SW480 (cell line): Measurements from ENCODE around the gene PRKCD.

Experiments
- DNase-seq: peaks from one replicate; pipeline ENCODE4 v3.0.0-alpha.2; 2016; ENCODE audit warnings: low spot score

PRKCD gene

DNA sequence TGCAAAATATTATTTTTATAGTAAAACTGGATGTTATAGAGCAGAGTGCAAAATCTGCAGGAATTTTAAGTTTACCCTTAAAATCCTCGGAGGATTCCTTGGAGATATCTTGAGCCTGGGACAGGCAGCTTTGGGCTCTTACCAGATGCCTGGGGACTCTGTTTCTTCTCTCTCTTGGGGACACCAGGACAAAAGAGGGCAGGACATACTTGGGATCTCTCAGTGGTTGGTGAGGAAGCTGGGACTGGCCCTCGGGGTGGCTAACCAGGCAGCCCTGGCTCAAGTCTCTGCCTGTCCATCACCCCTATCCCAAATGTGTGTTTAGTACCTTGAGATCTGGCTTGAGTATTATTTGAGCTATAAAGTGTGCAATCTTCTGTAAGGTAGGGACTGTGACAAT, 56.2 kb downstream of the PRKCD start:
- no peak for DNase-seq

DNA sequence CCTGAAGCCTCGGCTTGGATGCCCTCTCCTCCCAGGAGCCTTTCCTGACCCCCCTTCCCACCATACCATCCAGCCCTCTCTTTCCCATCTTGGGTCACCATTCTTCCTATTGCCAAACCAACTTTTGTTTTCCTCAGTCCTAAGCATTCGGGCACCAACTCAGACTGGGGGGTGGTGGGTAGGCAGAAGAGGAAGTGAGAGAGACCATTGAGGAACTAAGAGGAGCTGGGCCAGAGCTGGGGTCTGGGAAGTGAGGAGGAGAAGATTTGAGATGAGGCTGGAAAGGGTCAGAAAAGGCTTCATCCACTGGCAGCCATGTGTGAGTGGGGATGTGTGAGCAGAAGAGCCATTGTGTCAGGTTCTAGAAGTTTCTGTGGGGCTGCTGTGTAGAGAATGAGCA, 57.1 kb downstream of the PRKCD start:
- DNase-seq = no peak

DNA sequence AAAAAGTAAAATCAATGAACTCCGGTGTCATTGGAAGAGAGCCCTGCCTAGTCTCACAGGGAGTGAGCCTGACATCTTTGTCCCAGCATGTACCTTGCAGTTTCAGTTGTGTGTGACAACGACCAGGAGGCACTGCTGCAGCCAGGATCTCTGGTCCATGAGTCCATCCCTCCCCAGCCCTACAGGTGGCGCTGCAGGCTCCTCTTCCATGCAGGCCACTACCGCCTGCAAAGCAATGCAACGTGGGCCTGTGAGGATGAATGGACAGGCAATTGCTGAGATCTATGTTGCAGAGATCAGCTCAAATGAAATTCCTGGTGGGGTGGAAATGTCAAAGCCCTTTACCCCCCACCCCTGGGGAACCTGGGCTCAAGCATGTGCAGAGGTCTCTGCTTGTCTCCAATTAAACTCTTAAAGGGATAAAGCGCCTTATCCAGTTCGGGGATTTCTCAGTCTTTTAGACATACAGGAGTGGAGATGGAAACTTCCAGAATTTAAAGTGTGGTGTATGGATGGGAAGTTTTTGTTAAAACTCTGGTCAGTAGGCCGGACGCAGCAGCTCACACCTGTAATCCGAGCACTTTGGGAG, 59.0 kb downstream of the PRKCD start:
- DNase-seq = peak; percentile 71

DNA sequence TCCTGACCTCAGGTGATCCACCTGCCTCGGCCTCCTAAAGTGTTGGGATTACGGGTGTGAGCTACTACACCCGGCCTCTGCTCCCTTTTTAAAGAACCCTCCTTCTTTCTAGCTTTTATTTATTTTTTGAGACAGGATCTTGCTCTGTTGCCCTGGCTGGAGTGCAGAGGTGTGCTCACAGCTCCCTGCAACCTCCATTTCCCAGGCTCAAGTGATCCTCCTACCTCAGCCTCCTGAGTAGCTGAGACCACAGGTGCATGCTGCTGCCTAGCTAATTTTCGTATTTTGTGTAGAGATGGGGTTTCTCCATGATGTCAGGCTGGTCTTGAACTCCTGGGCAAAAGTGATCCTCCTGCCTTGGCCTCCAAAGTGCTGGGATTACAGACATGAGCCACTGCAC, 60.3 kb downstream of the PRKCD start:
- DNase-seq = no peak

DNA sequence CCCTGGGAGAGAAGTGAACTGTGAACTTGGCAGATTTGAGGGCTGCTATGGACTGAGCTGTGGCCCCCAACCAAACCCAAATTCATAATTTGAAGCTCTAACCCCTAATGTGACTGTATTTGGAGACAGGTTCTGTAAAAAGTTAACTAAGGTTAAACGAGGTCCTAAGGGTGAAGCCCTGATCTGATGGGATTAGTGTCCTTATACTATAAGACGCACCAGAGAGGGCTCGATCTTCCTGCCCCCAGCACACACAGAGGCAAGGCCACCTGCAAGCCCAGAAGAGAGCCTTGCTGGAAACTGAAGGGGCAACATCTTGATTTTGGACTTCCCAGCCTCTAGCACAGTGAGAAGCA, 60.8 kb downstream of the PRKCD start:
- no peak for DNase-seq

DNA sequence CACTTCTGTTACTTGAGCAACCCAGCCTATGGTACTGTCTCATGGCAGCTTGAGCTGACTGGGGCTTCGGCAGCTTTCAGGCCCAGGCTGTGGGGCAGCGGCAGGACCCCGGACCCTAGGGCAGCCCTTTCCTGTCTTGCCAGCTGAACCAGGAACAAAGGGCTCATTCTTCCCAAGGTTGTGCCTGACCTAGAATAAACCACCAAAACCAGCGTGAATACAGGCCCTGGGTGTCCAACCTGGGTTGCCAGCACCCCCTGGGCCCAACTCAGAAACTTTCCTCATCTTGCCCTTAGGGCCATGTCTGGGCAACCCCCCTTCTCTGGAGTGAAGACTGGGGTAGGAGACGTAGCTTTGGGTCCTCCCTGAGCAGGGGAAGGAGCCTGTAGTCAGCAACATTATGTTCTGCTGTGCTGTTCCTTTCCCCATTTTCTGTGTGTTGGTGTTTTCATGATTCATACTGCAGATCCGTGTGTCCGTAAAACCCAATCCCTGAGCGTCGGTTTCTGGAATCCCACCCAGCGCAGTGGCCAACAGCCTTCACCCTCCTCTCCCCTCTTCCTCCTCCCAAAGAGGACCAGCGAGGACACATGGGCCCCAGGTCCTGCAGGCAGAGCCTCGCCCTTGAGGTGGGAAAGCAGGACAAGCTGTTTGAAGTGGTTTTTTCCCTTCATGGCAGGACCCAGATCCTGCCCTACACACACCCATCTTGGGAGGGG, 61.3 kb downstream of the PRKCD start:
- peak; percentile 68 for DNase-seq

DNA sequence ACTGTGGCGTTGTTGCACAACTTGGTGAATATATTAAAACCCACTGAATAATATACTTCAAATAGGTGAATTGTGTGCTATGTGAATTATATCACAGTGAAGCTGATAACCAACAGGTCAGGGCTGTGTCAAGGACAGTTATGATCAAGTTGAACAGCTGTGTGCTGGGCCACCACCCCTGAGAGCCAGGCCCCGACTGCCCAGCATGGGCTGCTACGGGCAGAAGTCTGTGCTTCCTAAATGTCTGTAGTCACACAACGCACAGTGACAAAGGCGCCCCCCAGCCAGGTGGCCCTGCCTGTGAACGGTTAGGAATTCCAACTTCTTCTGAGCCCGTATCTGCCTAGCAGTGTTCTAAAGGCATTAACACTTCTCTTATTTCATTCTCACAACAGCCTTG, 62.0 kb downstream of the PRKCD start:
- no peak for DNase-seq

DNA sequence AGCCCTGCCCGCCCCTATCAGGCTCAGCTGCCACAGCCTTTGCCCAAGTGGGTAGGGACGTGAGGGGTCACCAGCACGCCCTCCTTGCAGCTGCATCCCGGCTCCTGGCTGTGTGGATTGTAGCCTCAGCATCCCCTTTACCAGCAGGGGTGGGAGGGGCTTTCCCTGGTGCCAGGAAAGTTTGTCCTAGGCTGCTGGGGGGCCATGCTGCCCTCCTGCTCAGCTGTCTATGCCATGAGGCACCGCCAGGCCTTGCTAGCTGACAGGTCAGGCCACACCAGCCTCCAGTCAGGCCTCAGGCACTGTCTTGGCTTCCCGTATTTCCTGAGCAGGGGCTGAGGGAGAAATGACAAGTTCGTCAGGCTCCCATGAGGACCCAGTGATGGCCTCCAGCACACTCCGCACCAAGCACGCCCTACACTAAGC, 62.5 kb downstream of the PRKCD start:
- no peak for DNase-seq

DNA sequence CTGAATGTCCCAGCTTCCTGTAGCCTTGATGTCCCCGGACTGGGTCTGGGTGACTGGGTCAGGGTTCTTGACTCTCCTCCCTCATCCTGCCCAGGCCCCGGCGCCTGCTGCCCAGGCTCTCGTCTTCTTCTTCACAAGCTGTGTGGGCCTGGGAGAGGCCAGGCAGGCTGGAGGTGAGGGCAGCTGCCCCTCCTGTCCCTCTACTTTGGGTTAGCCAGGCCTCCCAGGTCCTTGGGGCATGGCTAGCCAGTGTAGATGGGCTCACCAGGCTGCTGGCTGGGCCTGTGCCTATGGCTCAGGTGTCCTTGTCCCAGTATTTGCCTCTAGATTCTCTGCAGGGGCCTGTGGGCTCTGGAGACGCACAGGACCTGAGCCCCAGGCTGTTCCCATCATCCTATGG, 63.0 kb downstream of the PRKCD start:
- DNase-seq = no peak

DNA sequence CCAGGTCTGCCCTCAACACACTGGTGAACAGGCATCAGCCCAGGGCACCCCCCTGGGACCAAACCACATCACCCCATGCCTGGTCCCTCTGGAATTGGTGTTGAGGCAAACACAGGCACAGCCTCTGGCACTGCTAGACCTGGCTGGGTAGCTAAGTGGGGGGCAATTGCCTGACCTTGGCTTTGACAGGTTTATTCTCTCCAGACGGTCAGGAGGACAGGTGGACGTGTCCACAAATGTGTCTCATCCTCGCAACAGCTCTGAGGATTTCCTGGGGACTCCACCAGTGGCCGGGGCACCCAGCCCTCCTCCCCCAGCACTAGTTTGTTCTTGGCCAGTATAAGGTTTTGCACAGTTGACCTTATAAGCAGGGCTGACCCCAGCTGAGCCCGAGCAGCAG, 63.5 kb downstream of the PRKCD start:
- DNase-seq = no peak

DNA sequence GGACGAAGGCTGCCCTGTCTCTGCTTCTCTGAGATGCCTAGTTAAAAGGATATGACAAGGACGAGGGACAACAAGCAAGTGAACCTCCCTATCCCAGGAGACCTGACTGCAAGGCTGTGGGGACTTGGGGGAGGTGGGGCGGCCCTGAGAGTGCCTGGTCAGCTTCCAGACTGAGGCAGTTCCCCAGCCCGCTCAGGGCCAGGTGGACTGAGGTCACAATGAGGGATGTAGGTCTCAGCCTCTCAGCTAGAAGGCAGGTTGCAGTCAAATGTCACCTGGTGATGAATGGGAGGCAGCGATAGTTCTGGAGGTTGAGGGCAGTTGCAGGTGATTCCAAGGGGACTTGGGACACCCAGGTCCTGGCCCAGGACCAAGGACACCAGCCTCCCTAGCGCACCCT, 64.2 kb downstream of the PRKCD start:
- DNase-seq = no peak

DNA sequence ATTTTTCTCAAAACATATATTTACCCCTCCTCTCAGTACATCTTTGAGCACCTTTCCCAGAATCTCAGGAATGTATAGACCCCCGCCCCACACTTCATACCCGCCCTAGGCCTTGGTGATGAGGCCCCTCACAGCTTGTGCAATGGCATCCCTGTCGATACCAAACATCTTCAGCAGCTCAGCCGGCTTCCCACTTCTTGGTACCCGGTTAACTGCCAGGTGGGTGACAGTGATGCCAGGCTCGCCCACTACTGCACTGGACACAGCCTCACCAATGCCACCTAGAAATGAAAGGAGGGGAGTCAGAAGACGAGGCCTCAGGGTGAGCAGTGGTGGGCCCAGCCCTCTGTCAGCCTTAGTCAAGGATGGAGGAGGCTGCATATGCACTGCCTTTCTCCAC, 64.6 kb downstream of the PRKCD start:
- DNase-seq = no peak

DNA sequence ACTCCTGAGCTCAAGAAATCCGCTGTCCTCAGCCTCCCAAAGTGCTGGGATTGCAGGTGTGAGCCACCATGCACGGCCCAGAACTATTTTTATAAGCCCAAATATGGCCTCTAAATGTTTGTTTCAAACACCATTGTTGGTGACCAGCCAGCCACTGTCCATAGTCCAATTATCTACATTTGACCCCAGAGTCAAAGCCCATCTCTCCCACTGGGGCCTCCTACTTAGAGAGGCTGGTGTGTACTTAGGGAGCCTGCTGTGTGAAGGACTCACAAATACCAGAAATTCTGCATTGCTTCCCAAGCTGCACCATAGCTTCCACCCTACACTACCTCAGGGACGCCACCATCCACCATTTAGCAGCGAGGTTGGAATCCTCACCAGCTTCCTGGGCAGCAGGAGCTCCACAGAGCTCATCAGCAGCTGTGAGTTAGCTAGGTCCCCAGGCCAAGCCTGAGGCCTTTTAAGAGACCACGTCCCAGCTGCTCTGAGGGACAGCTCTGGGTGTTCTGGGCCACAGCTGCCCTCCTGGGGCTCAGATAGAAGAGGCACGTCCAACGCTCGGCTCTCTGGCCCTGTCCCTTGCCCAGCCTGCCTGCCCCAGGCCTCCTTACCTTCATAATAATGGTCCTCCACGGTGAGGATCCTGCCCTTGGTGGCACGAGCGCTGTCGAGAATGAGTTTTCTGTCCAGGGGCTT, 65.3 kb downstream of the PRKCD start:
- DNase-seq = no peak

DNA sequence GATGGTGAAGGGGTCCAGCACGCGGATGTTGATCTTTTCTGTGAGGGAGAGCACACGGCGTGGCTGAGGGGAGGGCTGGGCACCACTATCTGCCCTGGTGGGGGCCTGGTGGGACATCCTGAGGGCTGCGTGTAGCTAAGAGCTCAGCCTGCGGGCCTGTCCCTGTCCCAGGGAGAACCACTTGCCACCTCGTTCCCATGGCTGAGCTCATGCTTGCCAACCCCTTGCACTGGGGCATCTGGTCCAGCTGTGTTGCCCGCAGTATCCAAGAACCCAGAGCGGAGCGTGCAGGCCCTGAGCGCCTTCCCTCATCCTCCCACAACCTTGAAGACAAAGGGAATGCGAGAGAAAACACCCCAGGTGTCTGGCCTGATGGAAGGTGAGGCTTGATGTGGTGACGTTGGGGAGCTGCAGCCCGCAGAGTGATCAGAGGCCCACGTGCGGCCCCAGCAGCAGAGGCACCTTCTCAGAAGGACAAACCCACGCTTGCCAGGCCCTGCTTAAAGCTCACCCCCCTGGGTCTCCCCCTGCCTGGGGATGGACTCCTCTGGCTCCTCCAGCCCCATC, 65.9 kb downstream of the PRKCD start:
- DNase-seq = no peak

DNA sequence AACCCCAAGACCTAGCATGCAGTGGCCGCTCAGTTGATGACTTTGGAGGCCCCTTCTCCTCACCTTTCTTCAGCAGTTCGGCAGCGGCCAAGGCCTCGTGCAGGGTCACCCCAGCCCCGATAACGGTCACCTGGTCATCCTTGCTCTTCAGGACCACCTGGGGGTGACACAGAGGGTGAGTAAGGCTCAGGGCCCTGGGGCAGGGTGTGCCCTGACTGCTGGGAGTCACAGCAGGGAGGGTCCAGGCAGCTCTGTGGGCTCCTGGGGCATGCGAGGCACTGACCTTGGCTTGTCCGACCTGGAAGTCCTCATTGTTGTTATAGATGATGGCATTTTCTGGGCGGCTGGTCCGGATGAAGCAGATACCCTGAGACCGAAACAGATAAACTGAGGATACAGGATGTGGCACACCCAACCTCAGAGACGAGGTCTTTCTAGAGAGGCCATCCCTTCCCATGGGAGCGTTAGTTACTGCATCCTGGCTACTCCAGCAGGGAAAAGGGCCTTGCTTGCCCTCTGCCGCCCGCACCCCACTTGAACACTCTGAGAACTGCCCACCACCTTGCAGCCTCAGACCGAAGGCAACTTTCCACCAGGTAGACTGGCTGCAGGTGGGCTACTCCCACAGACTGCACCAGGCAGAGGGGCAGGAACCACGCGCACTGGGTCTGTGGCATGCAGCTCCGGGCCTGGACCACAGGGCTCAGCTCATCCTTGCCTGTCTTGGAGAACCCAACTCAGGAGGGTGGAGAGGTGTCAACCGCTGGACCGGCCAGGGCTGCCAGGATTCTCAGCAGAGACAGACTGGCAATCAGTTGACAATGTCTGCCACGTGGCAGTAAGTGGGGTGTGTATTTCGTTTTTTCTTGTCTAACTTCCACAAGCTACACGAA, 67.2 kb downstream of the PRKCD start:
- no peak for DNase-seq

DNA sequence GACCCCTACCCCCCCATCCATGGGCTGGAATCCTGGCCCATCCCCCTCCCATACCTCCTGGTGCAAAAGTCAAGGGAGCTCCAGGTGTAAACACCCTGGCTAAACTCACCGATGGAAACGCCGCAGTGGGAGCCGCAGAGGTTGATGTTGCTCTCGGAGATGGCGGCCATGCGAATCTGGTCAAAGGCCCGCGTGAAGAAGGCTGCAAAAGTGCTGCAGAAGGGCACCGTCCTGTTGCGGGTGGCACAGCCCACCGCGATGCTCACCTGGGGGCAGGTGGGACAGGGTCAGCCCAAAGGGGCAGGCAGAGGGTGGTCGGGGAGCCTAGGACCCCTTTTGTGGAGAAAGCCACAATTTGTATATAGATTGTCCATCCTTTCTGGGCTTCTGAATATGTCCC, 68.2 kb downstream of the PRKCD start:
- DNase-seq = no peak

DNA sequence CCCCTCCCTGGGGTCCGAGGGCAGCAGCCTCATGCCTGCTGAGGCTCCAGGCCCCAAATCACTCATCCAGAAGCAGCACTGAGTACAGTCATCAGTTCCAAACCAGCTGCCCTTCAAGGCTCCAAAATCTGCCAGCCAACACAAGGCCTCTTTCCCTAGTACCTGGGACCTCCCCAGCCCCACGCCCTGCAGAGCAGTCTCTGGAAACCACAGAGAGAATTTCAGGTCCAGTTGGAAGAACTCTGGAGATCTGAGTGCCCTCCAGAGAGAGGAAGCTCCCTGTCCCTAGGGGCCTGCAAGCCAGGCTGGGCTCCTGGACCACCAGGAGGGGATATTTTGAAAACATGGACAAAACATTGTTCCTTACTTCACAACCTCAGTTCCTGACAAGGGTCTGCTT, 68.6 kb downstream of the PRKCD start:
- DNase-seq = no peak

DNA sequence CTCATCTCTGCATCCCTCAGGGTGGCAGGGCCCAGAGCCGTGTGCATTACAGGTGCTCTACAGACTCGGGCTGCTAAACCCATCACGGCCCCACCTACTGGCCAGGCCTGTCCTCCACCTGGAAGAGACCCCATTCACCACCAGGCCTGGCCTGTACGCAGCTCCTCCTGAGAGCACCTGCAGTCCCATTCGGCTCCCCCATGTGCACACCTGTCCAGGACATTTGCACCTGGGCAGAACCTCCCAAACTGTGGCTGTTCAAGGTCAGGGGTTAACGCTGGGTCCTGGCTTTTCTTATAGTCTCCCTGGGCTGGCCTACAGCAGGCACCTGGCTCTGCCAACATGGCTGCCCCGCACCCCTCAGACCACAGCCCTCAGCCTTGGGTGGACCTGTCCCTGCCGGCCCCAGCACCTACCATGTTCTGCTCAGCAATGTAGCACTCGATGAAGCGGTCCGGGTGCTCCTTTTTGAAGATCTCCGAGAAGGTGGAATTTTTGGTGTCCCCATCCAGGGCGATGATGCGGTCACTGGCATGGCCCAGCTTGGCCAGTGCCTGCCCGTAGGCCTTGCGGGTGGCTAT, 69.1 kb downstream of the PRKCD start:
- no peak for DNase-seq

DNA sequence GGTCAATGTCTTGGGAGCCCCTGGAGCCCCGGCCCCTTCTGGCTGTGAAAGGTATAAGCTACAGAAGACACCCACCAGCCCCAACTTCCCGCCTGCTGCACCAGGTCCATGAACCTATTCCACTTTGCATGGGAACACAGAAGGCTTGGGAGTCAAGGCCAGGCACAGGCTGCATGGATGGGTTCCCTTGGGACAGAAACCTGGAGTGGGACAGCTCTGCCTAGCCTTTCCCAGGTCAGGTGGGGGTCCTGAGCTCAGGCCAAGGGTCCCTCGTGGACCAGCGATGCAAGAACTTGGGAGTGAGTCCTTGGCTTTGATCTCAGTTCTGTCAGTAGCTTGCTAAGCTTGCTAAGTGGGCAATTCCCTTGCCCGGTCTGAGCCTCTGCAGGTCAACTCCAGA, 69.8 kb downstream of the PRKCD start:
- DNase-seq = no peak

DNA sequence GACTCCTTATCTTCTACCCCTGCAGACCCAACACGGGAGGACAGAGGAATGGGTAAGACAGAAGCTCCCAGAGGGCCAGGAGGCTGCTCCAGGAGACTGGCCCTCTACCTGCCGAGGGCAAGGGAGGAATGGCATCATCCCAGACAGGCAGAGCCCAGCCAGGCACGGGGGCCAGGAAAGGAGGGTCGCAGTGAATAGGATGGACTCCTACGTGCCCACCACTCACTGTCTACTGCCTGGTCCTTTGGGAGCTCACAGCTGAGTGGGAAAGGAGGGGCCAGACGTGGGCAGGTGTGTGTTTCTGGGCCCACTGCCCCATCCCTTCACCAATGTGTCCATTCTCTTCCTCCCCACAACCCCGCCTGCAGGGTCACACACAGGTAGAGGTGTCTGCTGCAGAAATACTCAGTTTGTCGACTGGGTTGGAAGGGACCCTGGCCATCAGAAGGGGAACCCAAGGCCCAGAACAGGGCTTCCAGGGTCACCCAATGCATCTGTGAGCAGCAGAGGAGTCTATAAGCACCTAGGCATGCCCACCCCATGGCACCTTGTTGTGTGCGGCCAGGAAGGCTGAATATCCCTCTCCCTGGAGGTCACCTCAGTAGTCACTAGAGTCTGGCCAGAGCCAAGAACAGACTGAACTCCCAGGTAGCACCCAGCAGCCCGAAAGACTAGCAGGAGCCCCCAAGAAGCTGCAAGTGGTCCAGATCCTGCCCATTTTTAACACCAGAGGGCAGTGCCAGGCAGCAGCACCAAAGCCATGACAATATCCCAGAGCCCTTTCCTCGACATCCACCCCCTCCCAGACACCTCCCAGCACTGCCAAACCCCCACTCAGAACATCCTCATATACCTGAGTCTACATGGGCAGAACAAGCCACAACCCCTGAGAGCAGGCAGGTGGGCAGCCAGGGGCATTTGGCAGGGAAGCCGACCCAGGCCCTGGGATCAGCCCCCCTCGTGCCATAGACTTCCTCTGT, 70.8 kb downstream of the PRKCD start:
- no peak for DNase-seq
